Measurements from ENCODE around the gene RIOX2.

- no peak for TF ChIP-seq EZH2 (IDR thresholded peaks at IDR 0.05; ENCODE audit: insufficient read depth, poor library complexity, severe bottlenecking)
- no peak for TF ChIP-seq EZH2phosphoT487 (IDR thresholded peaks at IDR 0.05; ENCODE audit: insufficient read depth, low read depth)
Measured at GRCh38 chr3:97954228-97954827, 17.9 kb downstream of the RIOX2 start.

Data from GM23248 (cell line).